T-helper 1 cell treated with Interleukin-12 subunit alpha and Interleukin-12 subunit beta and Interleukin-4 antibody, amounts not matched to agents 30 μg/mL and 1 μg/mL, for 36 hours (primary cell): Measurements from ENCODE around the gene ZNF438.
A peak's percentile ranks its signal among the peaks of the same experiment; 100 is the strongest.

ENCODE experiments used
- H3K27ac Mint-ChIP-seq: one replicate; pipeline ENCODE4 v1.8.0; 2021; ENCODE audit warnings: mild to moderate bottlenecking, mixed read lengths
- H3K27me3 Mint-ChIP-seq: one replicate; pipeline ENCODE4 v1.8.0; 2021; ENCODE audit warnings: low read depth, mixed read lengths
- H3K36me3 Mint-ChIP-seq: one replicate; pipeline ENCODE4 v1.8.0; 2021; ENCODE audit warnings: low read depth, mixed read lengths
- H3K4me1 Mint-ChIP-seq: one replicate; pipeline ENCODE4 v1.8.0; 2021; ENCODE audit warnings: low read depth, mixed read lengths
- H3K4me3 Mint-ChIP-seq: one replicate; pipeline ENCODE4 v1.8.0; 2021; ENCODE audit warnings: mild to moderate bottlenecking, moderate library complexity, mixed read lengths
- H3K9me3 Mint-ChIP-seq: one replicate; pipeline ENCODE4 v1.8.0; 2021; ENCODE audit warnings: mixed read lengths

The ZNF438 gene

GRCh38 chr10:31031558-31032257 lies at the start of gene ZNF438:
Gene ZNF438 (minus strand): TSS chr10:31031865. CDS start chr10:30877034, 154,831 bp downstream.
- H3K27ac Mint-ChIP-seq = peak within 1 kb of the TSS; percentile 97
- H3K4me3 Mint-ChIP-seq = peak within 1 kb of the TSS; percentile 89
- peaks cover 20% of the 10 kb centered on the region for H3K4me1 Mint-ChIP-seq
- H3K36me3 Mint-ChIP-seq = peaks cover 3% of the 10 kb centered on the region
- no peaks in the 10 kb centered on the region for H3K27me3 Mint-ChIP-seq
- H3K9me3 Mint-ChIP-seq = no peaks in the 10 kb centered on the region

DNA sequence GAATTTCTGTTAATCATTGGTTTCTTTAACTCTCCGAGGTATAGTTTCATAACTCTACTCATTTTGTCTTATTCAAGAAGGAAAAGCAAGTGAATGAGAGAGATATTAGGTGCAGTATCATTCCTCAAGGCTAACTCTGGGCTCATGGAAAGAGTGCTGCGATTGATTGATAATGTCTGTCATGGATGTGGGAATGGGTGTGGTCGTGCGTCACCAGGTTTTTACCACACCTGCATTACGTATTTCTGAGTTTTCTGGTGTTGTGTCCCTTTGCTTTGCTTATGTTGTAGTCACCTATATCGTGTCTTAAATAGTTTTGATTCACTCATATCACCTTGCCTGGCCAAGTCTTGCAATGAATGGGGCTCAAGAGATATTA lies 44.9 kb upstream of the ZNF438 start:
- Mint-ChIP-seq H3K27ac (no peak overlapping the region), H3K4me1 (no peaks in the 10 kb centered on the region), H3K9me3 (peaks cover 3% of the 10 kb centered on the region), H3K36me3 (no peaks in the 10 kb centered on the region), H3K27me3 (peaks cover 11% of the 10 kb centered on the region), H3K4me3 (no peak overlapping the region)

DNA sequence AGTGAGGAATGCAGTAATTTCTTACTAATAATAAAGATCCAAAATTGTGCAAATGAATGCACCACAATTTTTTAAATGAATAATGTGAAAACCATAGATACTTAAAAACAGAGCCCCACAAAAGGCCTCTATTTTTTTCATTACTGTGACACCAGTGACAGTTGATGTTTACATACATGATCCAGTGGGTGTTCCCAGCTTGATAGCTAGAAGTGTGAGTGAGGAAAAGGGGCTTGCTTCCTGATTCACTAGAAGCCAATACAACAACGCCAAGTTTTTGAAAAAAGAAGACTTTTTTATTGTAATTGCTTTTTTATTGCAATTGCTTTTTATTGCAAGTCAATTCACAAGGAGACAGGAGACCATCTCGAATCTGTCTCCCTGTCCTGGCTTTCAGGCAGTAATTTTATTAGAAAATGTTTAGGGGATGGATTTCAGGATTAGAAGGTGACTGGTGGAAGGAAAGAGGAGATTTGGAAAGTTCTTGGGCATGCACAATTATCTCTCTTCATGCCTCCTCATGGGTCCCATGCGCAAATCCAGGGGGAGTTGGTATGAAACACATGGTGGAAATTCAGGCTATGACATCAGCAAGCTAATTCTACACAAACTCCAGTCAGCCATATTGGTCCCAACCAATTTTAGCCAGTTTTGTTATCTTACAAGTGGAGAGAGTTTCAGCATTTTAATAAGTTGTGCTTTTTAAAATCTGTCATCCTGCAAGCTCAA lies 44.4 kb upstream of the ZNF438 start:
- Mint-ChIP-seq H3K27ac (no peak overlapping the region), H3K4me3 (no peak overlapping the region), H3K4me1 (no peaks in the 10 kb centered on the region), H3K36me3 (no peaks in the 10 kb centered on the region), H3K27me3 (peaks cover 11% of the 10 kb centered on the region), H3K9me3 (peaks cover 3% of the 10 kb centered on the region)

DNA sequence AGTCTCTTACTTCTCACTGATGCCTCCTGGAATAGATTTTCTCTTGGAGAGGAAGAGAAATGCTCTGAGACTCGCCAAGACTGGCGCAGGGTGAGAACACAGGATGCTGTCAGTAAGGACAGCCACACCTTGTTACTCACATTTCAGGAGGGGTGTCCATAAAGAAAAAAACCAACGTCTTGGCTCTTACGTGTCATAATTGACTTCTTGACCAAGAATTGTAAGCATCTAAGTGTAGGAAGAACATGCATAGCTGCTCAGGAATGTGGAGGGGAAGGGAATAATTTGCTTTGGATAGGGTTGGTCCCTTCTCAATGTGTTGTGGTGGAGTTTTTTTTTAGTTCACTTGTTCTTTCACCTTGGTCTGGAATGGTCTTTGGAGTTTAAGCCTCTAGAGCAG lies 43.8 kb upstream of the ZNF438 start:
- Mint-ChIP-seq H3K36me3 (no peaks in the 10 kb centered on the region), H3K27me3 (peaks cover 11% of the 10 kb centered on the region), H3K4me1 (no peaks in the 10 kb centered on the region), H3K9me3 (no peaks in the 10 kb centered on the region), H3K27ac (no peak overlapping the region), H3K4me3 (no peak overlapping the region)

- Mint-ChIP-seq H3K4me1 (no peaks in the 10 kb centered on the region), H3K9me3 (no peaks in the 10 kb centered on the region), H3K4me3 (no peak overlapping the region), H3K27ac (no peak overlapping the region), H3K36me3 (no peaks in the 10 kb centered on the region), H3K27me3 (peaks cover 11% of the 10 kb centered on the region)
Observed at GRCh38 chr10:31074722-31075086, 43.0 kb upstream of the ZNF438 start.

- Mint-ChIP-seq H3K4me3 (no peak overlapping the region), H3K4me1 (no peaks in the 10 kb centered on the region), H3K27ac (no peak overlapping the region), H3K36me3 (no peaks in the 10 kb centered on the region), H3K27me3 (peaks cover 14% of the 10 kb centered on the region), H3K9me3 (no peaks in the 10 kb centered on the region)
Observed at GRCh38 chr10:31073996-31074721, 42.5 kb upstream of the ZNF438 start.

DNA sequence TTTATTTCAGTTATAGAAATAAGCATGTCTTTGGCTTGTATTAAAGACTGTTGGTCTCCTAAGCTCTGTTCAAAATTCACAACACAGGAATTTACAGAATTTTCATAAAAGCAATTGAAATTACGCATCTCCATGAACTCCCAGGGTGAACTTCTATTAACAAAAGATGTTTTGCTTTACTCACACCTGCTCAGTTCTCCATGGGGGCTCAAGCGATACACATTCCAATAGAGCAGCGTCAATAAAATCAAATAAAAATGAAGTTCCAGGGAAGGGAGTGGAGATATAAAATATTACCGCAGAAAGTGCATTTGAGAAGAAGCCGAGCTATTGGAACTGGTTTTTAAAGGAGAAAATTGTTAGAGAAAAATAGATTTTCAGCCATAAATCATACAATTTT lies 41.5 kb upstream of the ZNF438 start:
- Mint-ChIP-seq H3K27ac (no peak overlapping the region), H3K36me3 (no peaks in the 10 kb centered on the region), H3K4me3 (no peak overlapping the region), H3K9me3 (no peaks in the 10 kb centered on the region), H3K27me3 (peaks cover 17% of the 10 kb centered on the region), H3K4me1 (no peaks in the 10 kb centered on the region)

GRCh38 chr10:31072451-31072850 lies 40.8 kb upstream of the ZNF438 start:
- H3K27me3 Mint-ChIP-seq = peaks cover 20% of the 10 kb centered on the region
- H3K27ac Mint-ChIP-seq = no peak overlapping the region
- H3K4me3 Mint-ChIP-seq = no peak overlapping the region
- H3K36me3 Mint-ChIP-seq = no peaks in the 10 kb centered on the region
- no peaks in the 10 kb centered on the region for H3K4me1 Mint-ChIP-seq
- no peaks in the 10 kb centered on the region for H3K9me3 Mint-ChIP-seq

DNA sequence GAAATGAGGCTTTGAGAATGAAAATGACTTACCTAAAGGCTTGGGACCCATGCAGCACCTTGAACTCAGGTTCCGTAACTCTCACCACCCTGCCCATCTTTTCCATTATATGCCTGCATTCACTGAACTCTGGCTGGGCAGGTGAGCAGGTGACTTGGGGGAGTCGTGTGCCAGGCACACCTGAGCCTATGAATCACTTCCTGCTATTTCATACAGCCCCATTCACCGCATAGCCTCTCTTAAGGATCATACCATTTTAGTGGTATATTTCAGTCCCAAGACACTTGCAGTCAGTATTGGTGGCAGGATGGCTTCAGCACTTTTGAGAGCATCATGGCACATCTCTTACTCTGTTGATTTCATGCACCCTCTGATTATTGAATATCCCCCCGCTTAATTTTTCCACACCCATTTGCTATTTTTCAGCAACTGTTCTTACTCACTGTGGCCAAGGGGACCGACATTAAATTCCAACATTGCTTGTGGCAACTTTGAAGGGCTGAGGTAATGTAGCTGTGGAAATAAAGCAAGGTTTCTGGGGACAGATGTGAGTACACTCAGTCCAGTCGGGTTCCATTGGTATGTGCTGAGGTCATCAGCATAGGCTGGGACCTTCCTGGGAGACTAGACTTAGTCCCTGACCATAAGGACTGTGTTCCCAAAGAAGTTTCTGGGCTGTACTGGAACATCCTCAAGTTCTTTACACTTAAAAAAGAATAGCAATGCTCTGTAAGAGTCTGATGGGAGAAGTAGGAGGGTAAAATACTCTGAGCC lies 39.8 kb upstream of the ZNF438 start:
- Mint-ChIP-seq H3K9me3 (no peaks in the 10 kb centered on the region), H3K36me3 (no peaks in the 10 kb centered on the region), H3K4me1 (no peaks in the 10 kb centered on the region), H3K4me3 (no peak overlapping the region), H3K27ac (no peak overlapping the region), H3K27me3 (peaks cover 20% of the 10 kb centered on the region)

DNA sequence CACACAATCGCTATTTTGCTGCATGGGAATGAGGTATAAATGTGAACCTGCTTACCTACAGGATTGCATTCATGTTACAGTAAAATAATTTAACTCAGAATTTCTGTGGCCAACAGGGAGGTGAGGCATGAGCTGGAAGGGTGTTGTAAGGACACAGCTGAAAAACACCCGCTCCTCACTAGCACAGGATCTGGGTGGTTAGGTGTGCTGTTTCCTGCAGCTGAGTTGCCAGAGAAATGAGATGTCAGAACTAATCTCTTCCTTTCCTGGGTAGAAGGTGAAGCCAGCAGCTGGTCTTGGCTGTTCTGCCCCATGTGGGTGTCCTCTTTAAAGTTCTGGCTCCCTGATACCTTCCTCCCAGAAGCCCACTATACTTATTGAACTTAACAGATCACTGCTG lies 39.0 kb upstream of the ZNF438 start:
- no peak overlapping the region for H3K27ac Mint-ChIP-seq
- H3K27me3 Mint-ChIP-seq = peaks cover 20% of the 10 kb centered on the region
- H3K36me3 Mint-ChIP-seq = no peaks in the 10 kb centered on the region
- H3K4me3 Mint-ChIP-seq = no peak overlapping the region
- no peaks in the 10 kb centered on the region for H3K4me1 Mint-ChIP-seq
- no peaks in the 10 kb centered on the region for H3K9me3 Mint-ChIP-seq

DNA sequence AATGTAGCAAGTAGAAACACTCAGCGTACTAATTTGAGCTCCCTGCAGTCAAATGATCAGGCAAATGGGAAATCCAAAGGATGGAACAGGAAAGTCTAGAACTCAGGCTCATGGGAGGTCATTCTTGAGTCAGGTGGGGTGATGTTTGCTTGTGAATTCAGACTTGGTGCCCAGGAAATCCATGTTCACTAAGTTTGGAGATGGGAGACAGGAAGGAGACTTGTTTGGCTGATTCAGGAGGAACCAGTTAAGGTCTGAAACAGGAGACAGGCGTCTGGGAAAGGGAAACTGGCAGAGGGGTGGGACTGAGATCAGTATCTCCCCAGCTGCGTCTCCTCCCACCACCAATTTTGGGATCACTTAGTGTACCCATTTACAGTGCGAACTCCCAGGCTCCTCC lies 38.4 kb upstream of the ZNF438 start:
- Mint-ChIP-seq H3K4me1 (no peaks in the 10 kb centered on the region), H3K4me3 (no peak overlapping the region), H3K27ac (no peak overlapping the region), H3K9me3 (no peaks in the 10 kb centered on the region), H3K36me3 (no peaks in the 10 kb centered on the region), H3K27me3 (peaks cover 20% of the 10 kb centered on the region)

DNA sequence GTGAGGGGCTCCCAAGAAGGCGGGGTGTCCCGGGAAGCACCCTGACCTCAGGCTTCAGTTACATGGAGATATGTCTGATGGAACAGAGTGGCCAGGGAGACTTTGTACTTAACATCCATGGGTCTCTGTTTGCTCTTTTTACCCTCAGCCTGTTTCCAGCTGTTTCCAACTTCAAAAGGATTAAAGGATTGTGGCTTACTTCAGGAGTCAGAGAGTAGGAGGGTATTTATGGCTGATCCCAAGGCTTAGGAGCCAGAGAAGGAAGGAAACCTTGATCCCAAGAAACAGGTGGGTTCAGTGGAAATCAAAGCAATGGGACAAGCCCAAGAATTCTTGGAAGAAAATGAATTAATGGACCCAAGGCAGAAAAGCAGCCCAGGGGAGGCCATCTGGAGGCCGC lies 37.7 kb upstream of the ZNF438 start:
- no peaks in the 10 kb centered on the region for H3K4me1 Mint-ChIP-seq
- H3K4me3 Mint-ChIP-seq = no peak overlapping the region
- no peaks in the 10 kb centered on the region for H3K9me3 Mint-ChIP-seq
- no peak overlapping the region for H3K27ac Mint-ChIP-seq
- H3K36me3 Mint-ChIP-seq = no peaks in the 10 kb centered on the region
- H3K27me3 Mint-ChIP-seq = peaks cover 20% of the 10 kb centered on the region

DNA sequence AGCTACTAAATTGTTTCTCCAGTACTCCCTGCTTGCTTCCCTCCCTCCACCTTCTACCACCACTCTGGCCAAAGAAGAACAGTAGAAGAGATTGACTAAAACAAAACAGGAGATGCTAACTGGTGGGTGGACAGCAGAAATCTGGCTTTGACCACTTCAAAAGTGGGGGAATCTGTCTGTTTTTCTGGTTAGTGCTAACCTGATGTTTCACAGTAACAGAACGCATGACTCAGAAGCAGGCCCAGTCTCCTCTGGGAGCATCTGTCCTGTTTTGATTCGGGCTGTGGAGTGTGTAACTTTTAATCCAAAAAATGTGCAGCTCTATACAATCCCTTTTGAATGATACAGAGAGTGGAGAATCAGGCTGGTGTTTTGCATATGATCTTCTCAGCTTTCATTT lies 32.7 kb upstream of the ZNF438 start:
- no peak overlapping the region for H3K4me3 Mint-ChIP-seq
- peaks cover 8% of the 10 kb centered on the region for H3K27me3 Mint-ChIP-seq
- no peaks in the 10 kb centered on the region for H3K4me1 Mint-ChIP-seq
- H3K27ac Mint-ChIP-seq = no peak overlapping the region
- H3K36me3 Mint-ChIP-seq = no peaks in the 10 kb centered on the region
- H3K9me3 Mint-ChIP-seq = no peaks in the 10 kb centered on the region

GRCh38 chr10:31063841-31064240 lies 32.2 kb upstream of the ZNF438 start:
- Mint-ChIP-seq H3K27ac (no peak overlapping the region), H3K9me3 (no peaks in the 10 kb centered on the region), H3K36me3 (no peaks in the 10 kb centered on the region), H3K27me3 (peaks cover 3% of the 10 kb centered on the region), H3K4me1 (no peaks in the 10 kb centered on the region), H3K4me3 (no peak overlapping the region)
